SK-N-MC (cell line): ENCODE measurements around the gene ANXA5.

Experiments
- EZH2 ChIP-seq: fragments of 200-600 bp; sonication (generic); IDR thresholded peaks from one replicate; pipeline ENCODE4 v1.6.1; 2017; ENCODE audit warnings: antibody characterized with exemption
- FOXP2 ChIP-seq: optimal IDR thresholded peaks from 2 replicates; pipeline ENCODE3; 2011; ENCODE audit warnings: mild to moderate bottlenecking, moderate library complexity; ENCODE audit not compliant: insufficient read depth; ENCODE audit errors: extremely low read length, control extremely low read depth
- POLR2AphosphoS5 ChIP-seq: IDR thresholded peaks from 2 replicates; pipeline ENCODE4 v1.6.1; 2012; ENCODE audit warnings: mild to moderate bottlenecking, low read depth, low read length, borderline replicate concordance

DNA sequence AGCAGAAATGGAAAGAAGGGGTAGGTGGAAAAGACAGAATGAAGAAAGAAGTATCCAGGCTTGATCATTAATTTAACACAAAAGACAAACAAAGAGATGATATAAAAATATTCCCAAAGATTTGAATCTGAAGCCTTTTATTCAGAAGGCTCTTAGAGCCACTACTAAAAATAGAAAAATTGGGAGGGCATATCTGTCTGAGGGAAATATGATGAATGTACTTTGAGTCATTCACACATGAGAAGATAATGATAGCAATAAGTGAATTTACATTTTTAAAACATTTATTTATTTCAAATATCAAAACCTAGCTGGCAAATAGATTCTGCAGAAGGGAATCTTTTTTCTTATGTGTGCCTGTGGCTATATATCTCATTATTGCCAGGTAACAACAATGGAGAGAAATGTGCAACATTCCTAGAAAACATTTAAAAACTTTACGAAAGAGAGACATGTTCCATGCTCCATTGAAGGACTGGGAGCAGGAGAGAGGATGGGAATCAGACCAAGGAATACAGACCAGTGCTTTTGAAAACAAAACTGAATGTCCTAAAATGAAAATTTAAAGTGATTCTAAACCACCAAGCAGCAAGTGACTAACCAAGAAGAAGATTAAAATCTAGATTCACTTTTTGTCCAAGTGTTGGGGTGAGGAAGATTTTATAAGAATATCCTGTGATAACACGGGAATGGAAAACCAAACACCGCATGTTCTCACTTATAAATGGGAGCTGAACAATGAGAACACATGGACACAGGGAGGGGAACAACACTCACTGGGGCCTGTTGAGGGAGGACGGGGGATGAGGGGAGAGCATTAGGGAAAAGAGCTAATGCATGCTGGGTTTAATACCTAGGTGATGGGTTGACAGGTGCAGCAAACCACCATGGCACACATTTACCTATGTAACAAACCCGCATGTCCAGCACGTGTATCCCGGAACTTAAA, 41.2 kb downstream of the ANXA5 start:
- no peak for TF ChIP-seq EZH2
- no peak for TF ChIP-seq POLR2AphosphoS5
- TF ChIP-seq FOXP2: no peak
